ENCODE measurements around the gene FBXO36. TPM values are rescaled to one million over a fixed set of nuclear protein-coding genes. Genes with fewer than 3 reads are reported as not detected.

FBXO36 gene
- total and polyA plus RNA-seq, 2 experiments from 2014 or later, result 5.3 to 6.3 TPM

- Histone ChIP-seq H3K4me3 (peak overlapping the region; percentile 34; the same call in 1 of the 2 replicates), H3K27me3 (replicated peaks; ENCODE audit: insufficient read depth) (no peaks in the 10 kb centered on the region), H4K20me1 (ENCODE audit: insufficient read depth) (no peaks in the 10 kb centered on the region), H3K27ac (no peak overlapping the region), H3K36me3 (ENCODE audit: low read depth) (no peaks in the 10 kb centered on the region), H3K4me2 (ENCODE audit: unreplicated experiment) (peak overlapping the region; percentile 76), H3F3A (ENCODE audit: insufficient read depth) (peaks cover 3% of the 10 kb centered on the region; the same call in 1 of the 2 replicates), H3K9ac (peak overlapping the region; percentile 23), H3K79me2 (ENCODE audit: insufficient read depth) (no peaks in the 10 kb centered on the region), H2AFZ (peak overlapping the region; percentile 55), H3K9me3 (ENCODE audit: low read depth) (no peaks in the 10 kb centered on the region), H3K4me1 (ENCODE audit: insufficient read depth) (peaks cover 17% of the 10 kb centered on the region), H3K9me2 (ENCODE audit: insufficient read depth) (no peaks in the 10 kb centered on the region)
- DNase-seq, result peak; percentile 78
- TF ChIP-seq EZH2 (IDR thresholded peaks at IDR 0.05; ENCODE audit: insufficient read depth, poor library complexity, severe bottlenecking) (no peak), EZH2phosphoT487 (IDR thresholded peaks at IDR 0.05; ENCODE audit: insufficient read depth, low read depth) (no peak)
- WGBS, 2 experiments (ENCODE audit: low coverage in 1 of 2, low lambda C conversion rate in 2 of 2, missing lambda C conversion rate in 2 of 2), result 41 to 43% methylated on average over 12 of the region's 12 CpGs
- in situ Hi-C loops (cut with MboI), result loop anchor here (5.0 to 25.0 kb wide), 2 partner anchors 154 to 804 kb away; no protein-coding TSS in a partner anchor
Observed at GRCh38 chr2:230007931-230008707, 85.8 kb downstream of the FBXO36 start.

- peak overlapping the region; percentile 34; the same call in 1 of the 2 replicates for H3K4me3 ChIP-seq
- TF ChIP-seq EZH2phosphoT487 (IDR thresholded peaks at IDR 0.05; ENCODE audit: insufficient read depth, low read depth) (no peak), EZH2 (IDR thresholded peaks at IDR 0.05; ENCODE audit: insufficient read depth, poor library complexity, severe bottlenecking) (no peak)
- no peak for DNase-seq
- in situ Hi-C loops (cut with MboI), result loop anchor here (5.0 to 25.0 kb wide), 2 partner anchors 154 to 804 kb away; no protein-coding TSS in a partner anchor
- H3K9me3 ChIP-seq (ENCODE audit: low read depth), result no peaks in the 10 kb centered on the region
- peak overlapping the region; percentile 76 for H3K4me2 ChIP-seq (ENCODE audit: unreplicated experiment)
- H3K27me3 ChIP-seq (replicated peaks; ENCODE audit: insufficient read depth), result no peaks in the 10 kb centered on the region
- WGBS, 2 experiments (ENCODE audit: low coverage in 1 of 2, low lambda C conversion rate in 2 of 2, missing lambda C conversion rate in 2 of 2), result 98 to 100% methylated on average over 1 of the region's 1 CpG
- no peaks in the 10 kb centered on the region for H3K36me3 ChIP-seq (ENCODE audit: low read depth)
- peaks cover 17% of the 10 kb centered on the region for H3K4me1 ChIP-seq (ENCODE audit: insufficient read depth)
- H3K79me2 ChIP-seq (ENCODE audit: insufficient read depth), result no peaks in the 10 kb centered on the region
- H2AFZ ChIP-seq, result peak overlapping the region; percentile 55
- H3F3A ChIP-seq (ENCODE audit: insufficient read depth), result peaks cover 3% of the 10 kb centered on the region; the same call in 1 of the 2 replicates
- no peak overlapping the region for H3K27ac ChIP-seq
- H4K20me1 ChIP-seq (ENCODE audit: insufficient read depth), result no peaks in the 10 kb centered on the region
- peak overlapping the region; percentile 23 for H3K9ac ChIP-seq
- H3K9me2 ChIP-seq (ENCODE audit: insufficient read depth), result no peaks in the 10 kb centered on the region
Observed at GRCh38 chr2:230008708-230009066, 86.4 kb downstream of the FBXO36 start.

GRCh38 chr2:230010501-230010900 is 88.2 kb downstream of the FBXO36 start:
- no peak overlapping the region for H3K27ac ChIP-seq
- 97 to 98% methylated on average over 6 of the region's 6 CpGs for WGBS, 2 experiments (ENCODE audit: low coverage in 1 of 2, low lambda C conversion rate in 2 of 2, missing lambda C conversion rate in 2 of 2)
- H3K4me3 ChIP-seq, result no peak overlapping the region
- H3F3A ChIP-seq (ENCODE audit: insufficient read depth), result peaks cover 3% of the 10 kb centered on the region; the same call in 1 of the 2 replicates
- in situ Hi-C loops (cut with MboI), result loop anchor here (25.0 kb wide), 1 partner anchor 802 kb away; no protein-coding TSS in a partner anchor
- no peaks in the 10 kb centered on the region for H4K20me1 ChIP-seq (ENCODE audit: insufficient read depth)
- TF ChIP-seq EZH2 (IDR thresholded peaks at IDR 0.05; ENCODE audit: insufficient read depth, poor library complexity, severe bottlenecking), result no peak
- H3K9me2 ChIP-seq (ENCODE audit: insufficient read depth), result no peaks in the 10 kb centered on the region
- no peak overlapping the region for H2AFZ ChIP-seq
- H3K9ac ChIP-seq, result no peak overlapping the region
- no peaks in the 10 kb centered on the region for H3K9me3 ChIP-seq (ENCODE audit: low read depth)
- H3K27me3 ChIP-seq (replicated peaks; ENCODE audit: insufficient read depth), result no peaks in the 10 kb centered on the region
- H3K4me2 ChIP-seq (ENCODE audit: unreplicated experiment), result no peak overlapping the region
- DNase-seq, result no peak
- no peaks in the 10 kb centered on the region for H3K36me3 ChIP-seq (ENCODE audit: low read depth)
- no peaks in the 10 kb centered on the region for H3K79me2 ChIP-seq (ENCODE audit: insufficient read depth)
- H3K4me1 ChIP-seq (ENCODE audit: insufficient read depth), result peaks cover 17% of the 10 kb centered on the region

- no peak overlapping the region for H3K4me3 ChIP-seq
- peaks cover 3% of the 10 kb centered on the region for H3K9me3 ChIP-seq (ENCODE audit: low read depth)
- H3F3A ChIP-seq (ENCODE audit: insufficient read depth), result peaks cover 3% of the 10 kb centered on the region; the same call in 1 of the 2 replicates
- in situ Hi-C loops (cut with MboI), result loop anchor here (25.0 kb wide), 1 partner anchor 801 kb away; no protein-coding TSS in a partner anchor
- TF ChIP-seq EZH2phosphoT487 (IDR thresholded peaks at IDR 0.05; ENCODE audit: insufficient read depth, low read depth) (no peak), EZH2 (IDR thresholded peaks at IDR 0.05; ENCODE audit: insufficient read depth, poor library complexity, severe bottlenecking) (no peak)
- 70 to 92% methylated on average over 1 of the region's 1 CpG for WGBS, 2 experiments (ENCODE audit: low coverage in 1 of 2, low lambda C conversion rate in 2 of 2, missing lambda C conversion rate in 2 of 2)
- H3K27ac ChIP-seq, result 0 out of 2 replicates have a peak overlapping the region, but pooled peaks have one; percentile 12
- no peaks in the 10 kb centered on the region for H3K9me2 ChIP-seq (ENCODE audit: insufficient read depth)
- H2AFZ ChIP-seq, result no peak overlapping the region
- H3K4me1 ChIP-seq (ENCODE audit: insufficient read depth), result peaks cover 17% of the 10 kb centered on the region
- no peaks in the 10 kb centered on the region for H3K27me3 ChIP-seq (replicated peaks; ENCODE audit: insufficient read depth)
- H3K9ac ChIP-seq, result no peak overlapping the region
- H3K4me2 ChIP-seq (ENCODE audit: unreplicated experiment), result no peak overlapping the region
- no peaks in the 10 kb centered on the region for H4K20me1 ChIP-seq (ENCODE audit: insufficient read depth)
- peak; percentile 38 for DNase-seq
- no peaks in the 10 kb centered on the region for H3K79me2 ChIP-seq (ENCODE audit: insufficient read depth)
- H3K36me3 ChIP-seq (ENCODE audit: low read depth), result no peaks in the 10 kb centered on the region
Observed at GRCh38 chr2:230011617-230012016, 89.3 kb downstream of the FBXO36 start.

Data from GM23248 (cell line).